H1 (cell line): ENCODE results near the gene TEX35. TPM values are rescaled to one million over a fixed set of nuclear protein-coding genes. Genes with fewer than 3 reads are reported as not detected.

Source experiments
- CTBP2 ChIP-seq: IDR thresholded peaks from 2 replicates; pipeline ENCODE4 v1.7.0; 2011; ENCODE audit warnings: borderline replicate concordance, mild to moderate bottlenecking, moderate library complexity, mixed read lengths, low read length; ENCODE audit not compliant: insufficient read depth, insufficient read length
- GABPA ChIP-seq: IDR thresholded peaks from 2 replicates; pipeline ENCODE4 v1.6.1; 2011; ENCODE audit warnings: mild to moderate bottlenecking, low read length, moderate library complexity, borderline replicate concordance; ENCODE audit not compliant: insufficient read depth
- HDAC6 ChIP-seq: IDR thresholded peaks from one replicate; pipeline ENCODE4 v1.7.1; 2012; ENCODE audit warnings: low read depth, mild to moderate bottlenecking, inconsistent platforms, low read length, moderate library complexity
- JUN ChIP-seq: IDR thresholded peaks from 2 replicates; pipeline ENCODE4 v1.6.1; 2011; ENCODE audit warnings: low read depth, mild to moderate bottlenecking, improper control_type of control experiment, low read length
- SAP30 ChIP-seq: fragments of 300-600 bp; sonication (generic); IDR thresholded peaks from 2 replicates; pipeline ENCODE4 v1.7.1; 2012; ENCODE audit warnings: low read length, moderate library complexity, mild to moderate bottlenecking, inconsistent platforms; ENCODE audit not compliant: insufficient read depth, insufficient replicate concordance
- SP4 ChIP-seq: IDR thresholded peaks from 2 replicates; pipeline ENCODE4 v1.6.1; 2012; ENCODE audit warnings: low read length, inconsistent platforms
- ZNF274 ChIP-seq: IDR thresholded peaks from 2 replicates; pipeline ENCODE4 v1.7.0; 2012; ENCODE audit warnings: low read length, borderline replicate concordance; ENCODE audit errors: extremely low read depth
- polyA plus RNA-seq, 7 experiments: library from polyadenylated mRNA; depleted of rRNA in 3 of 7; stranded (reverse) in 5 of 7; unstranded in 2 of 7; fragments of >200 nt in 5 of 7; fragments of 200-250 nt in 2 of 7; gene quantifications; 1 replicate in 5 of 7; 2 replicates in 1 of 7; 4 replicates in 1 of 7; pipeline versions ENCODE4 v1.2.1 to v1.2.3, GENCODE V29; 2011 to 2013; ENCODE audit warnings: missing spikeins in 2 of 7, mixed read lengths in 2 of 7
- total RNA-seq: library from RNA; stranded (reverse); fragmentation: NEBNext Ultra II Directional; extraction: Animal tissue kit (Norgen Biotek cat#: 25700); gene quantifications from 2 replicates; pipeline ENCODE4 v1.2.1, GENCODE V29; 2021
- TF ChIP-seq, protein P1 (sequence below): fragments of 300-600 bp; sonication (generic); IDR thresholded peaks from 2 replicates; pipeline ENCODE4 v1.7.1; 2012; ENCODE audit warnings: low read length, moderate library complexity, mild to moderate bottlenecking, inconsistent platforms; ENCODE audit not compliant: insufficient replicate concordance
- TF ChIP-seq, protein P2 (sequence below), 3 experiments: IDR thresholded peaks; 1 replicate in 2 of 3; 2 replicates in 1 of 3; pipeline versions ENCODE4 v1.5.1 to v1.6.1; 2011; ENCODE audit warnings: low read length in 3 of 3, mild to moderate bottlenecking in 3 of 3, inconsistent platforms in 2 of 3, low read depth in 1 of 3, moderate library complexity in 1 of 3; ENCODE audit not compliant: insufficient read depth in 1 of 3; ENCODE audit errors: control extremely low read depth in 1 of 3

TEX35 gene
- total and polyA plus RNA-seq, 2 of the 8 experiments (the other 6 are each of a cell fraction or from before 2014, with no cell fraction given) = 0.03 TPM; not detected in 1

DNA sequence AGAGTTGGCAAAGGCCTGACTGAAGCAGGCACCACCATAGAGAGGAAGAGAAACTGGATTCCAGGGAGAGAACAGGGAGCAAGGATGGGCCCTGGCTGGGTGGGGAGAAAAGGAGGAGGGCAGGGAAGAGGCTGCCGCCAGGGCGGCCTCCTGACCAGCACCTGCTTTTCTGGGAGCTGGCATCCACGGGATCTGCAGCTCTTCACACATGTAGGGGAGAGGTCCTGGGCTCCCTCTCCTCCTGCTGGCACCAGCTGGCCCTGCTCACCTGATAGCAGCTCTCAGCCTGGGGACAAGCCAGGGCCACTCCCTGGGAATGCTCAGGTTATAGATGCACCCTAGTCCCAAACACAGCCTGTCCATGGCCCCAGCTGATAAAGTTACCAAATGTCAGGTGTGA lies 39.9 kb downstream of the TEX35 start (continued):
- TF ChIP-seq, protein P1, sequence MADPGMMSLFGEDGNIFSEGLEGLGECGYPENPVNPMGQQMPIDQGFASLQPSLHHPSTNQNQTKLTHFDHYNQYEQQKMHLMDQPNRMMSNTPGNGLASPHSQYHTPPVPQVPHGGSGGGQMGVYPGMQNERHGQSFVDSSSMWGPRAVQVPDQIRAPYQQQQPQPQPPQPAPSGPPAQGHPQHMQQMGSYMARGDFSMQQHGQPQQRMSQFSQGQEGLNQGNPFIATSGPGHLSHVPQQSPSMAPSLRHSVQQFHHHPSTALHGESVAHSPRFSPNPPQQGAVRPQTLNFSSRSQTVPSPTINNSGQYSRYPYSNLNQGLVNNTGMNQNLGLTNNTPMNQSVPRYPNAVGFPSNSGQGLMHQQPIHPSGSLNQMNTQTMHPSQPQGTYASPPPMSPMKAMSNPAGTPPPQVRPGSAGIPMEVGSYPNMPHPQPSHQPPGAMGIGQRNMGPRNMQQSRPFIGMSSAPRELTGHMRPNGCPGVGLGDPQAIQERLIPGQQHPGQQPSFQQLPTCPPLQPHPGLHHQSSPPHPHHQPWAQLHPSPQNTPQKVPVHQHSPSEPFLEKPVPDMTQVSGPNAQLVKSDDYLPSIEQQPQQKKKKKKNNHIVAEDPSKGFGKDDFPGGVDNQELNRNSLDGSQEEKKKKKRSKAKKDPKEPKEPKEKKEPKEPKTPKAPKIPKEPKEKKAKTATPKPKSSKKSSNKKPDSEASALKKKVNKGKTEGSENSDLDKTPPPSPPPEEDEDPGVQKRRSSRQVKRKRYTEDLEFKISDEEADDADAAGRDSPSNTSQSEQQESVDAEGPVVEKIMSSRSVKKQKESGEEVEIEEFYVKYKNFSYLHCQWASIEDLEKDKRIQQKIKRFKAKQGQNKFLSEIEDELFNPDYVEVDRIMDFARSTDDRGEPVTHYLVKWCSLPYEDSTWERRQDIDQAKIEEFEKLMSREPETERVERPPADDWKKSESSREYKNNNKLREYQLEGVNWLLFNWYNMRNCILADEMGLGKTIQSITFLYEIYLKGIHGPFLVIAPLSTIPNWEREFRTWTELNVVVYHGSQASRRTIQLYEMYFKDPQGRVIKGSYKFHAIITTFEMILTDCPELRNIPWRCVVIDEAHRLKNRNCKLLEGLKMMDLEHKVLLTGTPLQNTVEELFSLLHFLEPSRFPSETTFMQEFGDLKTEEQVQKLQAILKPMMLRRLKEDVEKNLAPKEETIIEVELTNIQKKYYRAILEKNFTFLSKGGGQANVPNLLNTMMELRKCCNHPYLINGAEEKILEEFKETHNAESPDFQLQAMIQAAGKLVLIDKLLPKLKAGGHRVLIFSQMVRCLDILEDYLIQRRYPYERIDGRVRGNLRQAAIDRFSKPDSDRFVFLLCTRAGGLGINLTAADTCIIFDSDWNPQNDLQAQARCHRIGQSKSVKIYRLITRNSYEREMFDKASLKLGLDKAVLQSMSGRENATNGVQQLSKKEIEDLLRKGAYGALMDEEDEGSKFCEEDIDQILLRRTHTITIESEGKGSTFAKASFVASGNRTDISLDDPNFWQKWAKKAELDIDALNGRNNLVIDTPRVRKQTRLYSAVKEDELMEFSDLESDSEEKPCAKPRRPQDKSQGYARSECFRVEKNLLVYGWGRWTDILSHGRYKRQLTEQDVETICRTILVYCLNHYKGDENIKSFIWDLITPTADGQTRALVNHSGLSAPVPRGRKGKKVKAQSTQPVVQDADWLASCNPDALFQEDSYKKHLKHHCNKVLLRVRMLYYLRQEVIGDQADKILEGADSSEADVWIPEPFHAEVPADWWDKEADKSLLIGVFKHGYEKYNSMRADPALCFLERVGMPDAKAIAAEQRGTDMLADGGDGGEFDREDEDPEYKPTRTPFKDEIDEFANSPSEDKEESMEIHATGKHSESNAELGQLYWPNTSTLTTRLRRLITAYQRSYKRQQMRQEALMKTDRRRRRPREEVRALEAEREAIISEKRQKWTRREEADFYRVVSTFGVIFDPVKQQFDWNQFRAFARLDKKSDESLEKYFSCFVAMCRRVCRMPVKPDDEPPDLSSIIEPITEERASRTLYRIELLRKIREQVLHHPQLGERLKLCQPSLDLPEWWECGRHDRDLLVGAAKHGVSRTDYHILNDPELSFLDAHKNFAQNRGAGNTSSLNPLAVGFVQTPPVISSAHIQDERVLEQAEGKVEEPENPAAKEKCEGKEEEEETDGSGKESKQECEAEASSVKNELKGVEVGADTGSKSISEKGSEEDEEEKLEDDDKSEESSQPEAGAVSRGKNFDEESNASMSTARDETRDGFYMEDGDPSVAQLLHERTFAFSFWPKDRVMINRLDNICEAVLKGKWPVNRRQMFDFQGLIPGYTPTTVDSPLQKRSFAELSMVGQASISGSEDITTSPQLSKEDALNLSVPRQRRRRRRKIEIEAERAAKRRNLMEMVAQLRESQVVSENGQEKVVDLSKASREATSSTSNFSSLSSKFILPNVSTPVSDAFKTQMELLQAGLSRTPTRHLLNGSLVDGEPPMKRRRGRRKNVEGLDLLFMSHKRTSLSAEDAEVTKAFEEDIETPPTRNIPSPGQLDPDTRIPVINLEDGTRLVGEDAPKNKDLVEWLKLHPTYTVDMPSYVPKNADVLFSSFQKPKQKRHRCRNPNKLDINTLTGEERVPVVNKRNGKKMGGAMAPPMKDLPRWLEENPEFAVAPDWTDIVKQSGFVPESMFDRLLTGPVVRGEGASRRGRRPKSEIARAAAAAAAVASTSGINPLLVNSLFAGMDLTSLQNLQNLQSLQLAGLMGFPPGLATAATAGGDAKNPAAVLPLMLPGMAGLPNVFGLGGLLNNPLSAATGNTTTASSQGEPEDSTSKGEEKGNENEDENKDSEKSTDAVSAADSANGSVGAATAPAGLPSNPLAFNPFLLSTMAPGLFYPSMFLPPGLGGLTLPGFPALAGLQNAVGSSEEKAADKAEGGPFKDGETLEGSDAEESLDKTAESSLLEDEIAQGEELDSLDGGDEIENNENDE = no peak
- TF ChIP-seq CTBP2 (no peak), SAP30 (no peak), JUN (no peak), GABPA (no peak), ZNF274 (no peak), SP4 (no peak), HDAC6 (no peak)
- TF ChIP-seq, protein P2, sequence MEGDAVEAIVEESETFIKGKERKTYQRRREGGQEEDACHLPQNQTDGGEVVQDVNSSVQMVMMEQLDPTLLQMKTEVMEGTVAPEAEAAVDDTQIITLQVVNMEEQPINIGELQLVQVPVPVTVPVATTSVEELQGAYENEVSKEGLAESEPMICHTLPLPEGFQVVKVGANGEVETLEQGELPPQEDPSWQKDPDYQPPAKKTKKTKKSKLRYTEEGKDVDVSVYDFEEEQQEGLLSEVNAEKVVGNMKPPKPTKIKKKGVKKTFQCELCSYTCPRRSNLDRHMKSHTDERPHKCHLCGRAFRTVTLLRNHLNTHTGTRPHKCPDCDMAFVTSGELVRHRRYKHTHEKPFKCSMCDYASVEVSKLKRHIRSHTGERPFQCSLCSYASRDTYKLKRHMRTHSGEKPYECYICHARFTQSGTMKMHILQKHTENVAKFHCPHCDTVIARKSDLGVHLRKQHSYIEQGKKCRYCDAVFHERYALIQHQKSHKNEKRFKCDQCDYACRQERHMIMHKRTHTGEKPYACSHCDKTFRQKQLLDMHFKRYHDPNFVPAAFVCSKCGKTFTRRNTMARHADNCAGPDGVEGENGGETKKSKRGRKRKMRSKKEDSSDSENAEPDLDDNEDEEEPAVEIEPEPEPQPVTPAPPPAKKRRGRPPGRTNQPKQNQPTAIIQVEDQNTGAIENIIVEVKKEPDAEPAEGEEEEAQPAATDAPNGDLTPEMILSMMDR (IDR thresholded peaks at IDR 0.05; ENCODE audit: control extremely low read depth in 1 of 3, insufficient read depth in 1 of 3, low read depth in 1 of 3, low read length in 3 of 3) = no peak
